ENCODE results near the gene FOXL3. TPM values are rescaled to one million over a fixed set of nuclear protein-coding genes. Genes with fewer than 3 reads are reported as not detected.

FOXL3 gene
- total RNA-seq, 1 donor from 2014 or later: not detected

- no peak for DNase-seq (ENCODE audit: low spot score)
- intact Hi-C loops (cut with DNase I): no loop called here
Observed at GRCh38 chr7:314853-315252, 24.9 kb downstream of the FOXL3 start.

GRCh38 chr7:315516-316265, 25.7 kb downstream of the FOXL3 start:
- DNase-seq (ENCODE audit: low spot score): no peak
- intact Hi-C loops (cut with DNase I): no loop called here

- no peak for DNase-seq (ENCODE audit: low spot score)
- intact Hi-C loops (cut with DNase I): no loop called here
Observed at GRCh38 chr7:317643-318405, 27.9 kb downstream of the FOXL3 start.

- intact Hi-C loops (cut with DNase I): no loop called here
- DNase-seq (ENCODE audit: low spot score): no peak
Observed at GRCh38 chr7:318476-318875, 28.5 kb downstream of the FOXL3 start.

- DNase-seq (ENCODE audit: low spot score): no peak
- intact Hi-C loops (cut with DNase I): no loop called here
Observed at GRCh38 chr7:318878-319661, 29.1 kb downstream of the FOXL3 start.

- intact Hi-C loops (cut with DNase I): loop anchor here (10.0 kb wide), 1 partner anchor 555 kb away; the partner anchor contains the start of gene GET4
- DNase-seq (ENCODE audit: low spot score): no peak
Observed at GRCh38 chr7:320297-320696, 30.3 kb downstream of the FOXL3 start.

GRCh38 chr7:322111-322671, 32.2 kb downstream of the FOXL3 start:
- peak; percentile 87 for DNase-seq (ENCODE audit: low spot score)
- intact Hi-C loops (cut with DNase I): loop anchor here (2.0 to 10.0 kb wide), 2 partner anchors 453 to 553 kb away; partner anchors contain the start of gene GET4

GRCh38 chr7:322708-323111, 32.7 kb downstream of the FOXL3 start:
- intact Hi-C loops (cut with DNase I): loop anchor here (2.0 to 10.0 kb wide), 2 partner anchors 452 to 552 kb away; partner anchors contain the start of gene GET4
- no peak for DNase-seq (ENCODE audit: low spot score)

- intact Hi-C loops (cut with DNase I): loop anchor here (2.0 to 10.0 kb wide), 2 partner anchors 451 to 551 kb away; partner anchors contain the start of gene GET4
- no peak for DNase-seq (ENCODE audit: low spot score)
Observed at GRCh38 chr7:323410-323809, 33.4 kb downstream of the FOXL3 start.

- no peak for DNase-seq (ENCODE audit: low spot score)
- intact Hi-C loops (cut with DNase I): loop anchor here (10.0 kb wide), 1 partner anchor 551 kb away; the partner anchor contains the start of gene GET4
Observed at GRCh38 chr7:324011-324410, 34.0 kb downstream of the FOXL3 start.

- intact Hi-C loops (cut with DNase I): loop anchor here (10.0 kb wide), 1 partner anchor 550 kb away; the partner anchor contains the start of gene GET4
- DNase-seq (ENCODE audit: low spot score): no peak
Observed at GRCh38 chr7:325051-325798, 35.3 kb downstream of the FOXL3 start.

GRCh38 chr7:325811-326210, 35.8 kb downstream of the FOXL3 start:
- DNase-seq (ENCODE audit: low spot score): no peak
- intact Hi-C loops (cut with DNase I): loop anchor here (10.0 kb wide), 1 partner anchor 549 kb away; the partner anchor contains the start of gene GET4

GRCh38 chr7:326273-326672, 36.3 kb downstream of the FOXL3 start:
- intact Hi-C loops (cut with DNase I): loop anchor here (10.0 kb wide), 1 partner anchor 549 kb away; the partner anchor contains the start of gene GET4
- DNase-seq (ENCODE audit: low spot score): no peak

GRCh38 chr7:326809-327232, 36.9 kb downstream of the FOXL3 start:
- intact Hi-C loops (cut with DNase I): loop anchor here (10.0 kb wide), 1 partner anchor 548 kb away; the partner anchor contains the start of gene GET4
- DNase-seq (ENCODE audit: low spot score): no peak

- intact Hi-C loops (cut with DNase I): loop anchor here (10.0 kb wide), 1 partner anchor 547 kb away; the partner anchor contains the start of gene GET4
- no peak for DNase-seq (ENCODE audit: low spot score)
Observed at GRCh38 chr7:327233-327931, 37.4 kb downstream of the FOXL3 start.

- intact Hi-C loops (cut with DNase I): loop anchor here (10.0 kb wide), 1 partner anchor 547 kb away; the partner anchor contains the start of gene GET4
- no peak for DNase-seq (ENCODE audit: low spot score)
Observed at GRCh38 chr7:327991-328702, 38.2 kb downstream of the FOXL3 start.

- DNase-seq (ENCODE audit: low spot score): no peak
- intact Hi-C loops (cut with DNase I): loop anchor here (5.0 to 10.0 kb wide), 2 partner anchors 403 to 545 kb away; partner anchors contain the start of gene GET4
Observed at GRCh38 chr7:329691-330281, 39.8 kb downstream of the FOXL3 start.
